HG03521 (cell line): ENCODE results near the gene ANKRD63.

Source experiments
- ATAC-seq: cut with Tn5 transposase; IDR thresholded peaks from one replicate; pipeline ENCODE4 v1.9.1; 2021; ENCODE audit warnings: mild to moderate bottlenecking, moderate library complexity; ENCODE audit not compliant: unreplicated experiment

The ANKRD63 gene

DNA sequence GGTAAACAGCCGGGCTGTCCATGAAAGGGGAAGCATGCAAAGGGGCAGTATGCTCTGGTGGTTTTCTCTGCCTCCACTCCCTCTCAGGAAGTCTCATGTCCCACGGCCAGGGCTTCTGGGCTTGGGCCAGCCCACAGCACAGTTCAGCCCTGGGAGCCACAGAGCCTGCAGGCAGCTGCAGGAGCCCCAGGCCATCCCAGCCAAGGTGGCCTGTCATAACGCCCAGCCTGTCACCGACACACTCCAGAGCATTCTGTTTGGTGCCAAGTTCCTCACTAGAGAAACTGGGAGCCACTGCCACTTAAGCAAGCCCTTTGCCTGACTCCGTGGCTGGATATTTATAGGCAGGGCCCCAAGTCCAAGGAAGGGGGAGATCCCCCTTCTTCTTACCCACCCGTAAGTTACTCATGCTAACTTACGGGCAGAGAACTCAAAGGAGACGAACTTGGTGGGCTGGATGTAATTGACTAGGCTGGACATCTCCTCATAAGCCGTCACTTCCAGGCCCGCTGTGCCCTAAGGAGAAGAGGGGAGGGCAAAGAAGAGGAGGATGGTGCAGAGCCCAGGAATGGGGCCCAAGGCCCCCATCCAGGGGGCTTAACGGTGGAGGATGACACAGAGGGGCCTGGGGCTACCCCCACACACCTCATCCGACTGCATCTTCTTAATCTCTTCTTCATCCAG, 13.2 kb upstream of the ANKRD63 start:
- no peak for ATAC-seq

DNA sequence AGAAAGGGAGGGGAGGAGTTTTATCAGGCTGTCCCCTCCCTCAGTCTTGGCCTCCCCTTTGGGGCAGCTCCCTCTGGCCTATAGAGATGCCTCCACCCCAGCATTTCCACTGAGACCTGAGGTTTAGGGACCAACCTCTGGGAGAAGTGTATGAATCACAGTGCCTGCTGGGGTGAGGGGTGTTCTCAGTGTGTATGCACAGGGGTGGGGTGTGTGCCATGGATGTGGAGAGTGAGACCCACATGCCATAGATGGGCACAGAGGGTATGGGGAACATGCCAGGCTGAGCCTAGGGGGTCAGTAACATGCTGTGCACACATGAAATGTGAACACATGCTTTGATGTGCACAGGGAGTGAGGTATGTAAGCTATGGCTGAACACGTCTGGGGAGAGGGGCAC, 12.4 kb upstream of the ANKRD63 start:
- no peak for ATAC-seq

DNA sequence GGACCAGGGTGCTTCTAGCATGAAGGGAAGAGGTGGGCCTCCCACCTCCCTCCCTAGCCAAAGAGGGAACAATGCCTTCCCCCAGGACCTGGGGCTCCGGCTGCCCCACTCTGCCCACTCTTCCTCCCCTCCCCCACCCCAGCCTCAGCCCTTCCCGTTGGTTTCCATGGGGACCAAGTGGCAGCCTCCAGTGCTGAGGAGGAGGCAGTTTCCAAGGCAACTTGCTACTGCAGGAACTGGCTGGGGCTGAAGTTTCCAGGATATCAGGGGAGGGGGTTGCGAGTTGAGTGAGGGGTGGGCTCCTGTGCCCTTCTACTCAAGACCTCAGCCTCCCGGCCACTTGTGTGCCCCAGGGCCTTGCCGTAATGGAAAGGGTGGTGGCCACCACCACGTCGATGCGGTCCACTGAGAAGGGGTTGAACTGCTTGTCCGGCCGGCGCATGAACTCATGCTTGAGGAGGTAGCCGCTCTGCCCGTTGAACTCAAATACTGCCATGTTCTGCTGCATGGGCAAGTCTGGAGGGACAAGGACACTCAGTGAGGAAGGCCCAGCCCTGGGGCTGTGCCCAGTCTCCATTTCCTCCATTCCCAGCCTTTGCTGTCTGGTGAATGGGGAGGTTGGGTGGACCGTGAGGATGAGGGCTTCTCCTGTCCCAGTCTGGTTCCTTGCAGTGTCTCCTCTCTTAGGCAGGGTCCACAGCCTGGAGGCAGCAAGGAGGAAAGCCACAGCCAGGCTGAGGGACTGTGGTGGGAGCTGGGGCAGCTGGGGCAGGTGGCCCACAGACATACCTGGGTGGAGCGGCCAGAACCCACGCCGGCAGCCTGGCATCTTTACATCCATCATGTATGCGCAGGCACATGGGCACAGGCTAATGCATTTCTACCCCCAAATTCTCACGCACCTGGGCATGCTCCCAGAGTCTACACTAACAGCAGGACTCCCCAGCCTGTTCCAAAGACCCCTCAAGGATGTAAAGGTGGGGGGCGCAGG, 11.3 kb upstream of the ANKRD63 start:
- no peak for ATAC-seq

DNA sequence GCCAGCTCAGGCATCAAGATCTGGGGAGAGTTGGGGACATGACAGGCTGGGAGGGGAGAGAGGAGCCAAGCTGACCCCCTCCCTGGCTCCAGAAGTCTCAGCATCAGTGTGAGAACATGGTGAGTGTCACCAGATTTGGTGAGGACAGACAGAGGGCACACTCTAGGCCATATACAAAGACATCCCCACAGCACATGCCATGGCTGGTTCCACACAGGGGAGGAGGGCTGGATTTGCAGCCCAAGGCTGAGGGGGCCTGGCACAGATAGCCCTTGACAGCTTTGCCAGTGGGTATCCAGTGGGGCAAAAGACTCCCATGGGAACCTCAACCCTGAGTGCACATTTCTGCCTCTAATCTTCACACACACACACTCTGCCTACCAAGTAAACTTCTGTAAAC, 10.1 kb upstream of the ANKRD63 start:
- ATAC-seq, result no peak

- no peak for ATAC-seq
Measured at GRCh38 chr15:40292246-40292645, 9.4 kb upstream of the ANKRD63 start.

DNA sequence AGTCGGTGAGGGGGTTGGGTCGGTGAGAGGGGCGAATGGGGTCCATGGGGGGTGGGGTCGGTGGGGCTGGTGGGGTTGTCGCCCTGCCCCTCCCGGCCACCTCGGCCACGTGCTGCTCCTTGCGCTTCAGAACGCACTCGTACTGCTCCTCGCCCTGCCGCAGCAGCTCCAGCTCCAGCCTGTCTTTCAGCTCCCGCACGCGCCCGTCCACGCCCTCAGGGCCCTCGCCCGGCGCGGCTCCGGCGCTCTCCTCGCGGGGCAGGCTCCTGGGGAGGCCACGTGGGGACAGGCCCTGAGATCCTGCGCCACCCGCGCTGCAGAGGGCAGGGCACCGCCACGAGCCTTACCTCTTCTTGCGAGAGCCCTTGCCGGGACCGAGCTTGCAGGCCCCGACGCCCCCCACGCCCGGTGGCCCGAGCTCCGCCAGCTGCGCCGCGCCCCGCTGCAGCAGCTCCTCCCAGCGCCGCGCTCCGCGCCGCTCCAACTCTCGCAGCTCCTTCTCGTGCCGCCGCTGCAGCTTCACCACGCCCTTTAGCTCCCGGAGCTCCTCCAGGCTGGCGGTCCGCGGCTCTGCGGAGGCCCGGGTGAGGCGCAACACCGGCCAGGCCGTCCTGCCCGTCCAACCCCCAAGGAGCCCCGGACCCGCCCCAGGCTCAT, 8.2 kb upstream of the ANKRD63 start:
- no peak for ATAC-seq

GRCh38 chr15:40290545-40290917, 7.7 kb upstream of the ANKRD63 start:
- no peak for ATAC-seq

DNA sequence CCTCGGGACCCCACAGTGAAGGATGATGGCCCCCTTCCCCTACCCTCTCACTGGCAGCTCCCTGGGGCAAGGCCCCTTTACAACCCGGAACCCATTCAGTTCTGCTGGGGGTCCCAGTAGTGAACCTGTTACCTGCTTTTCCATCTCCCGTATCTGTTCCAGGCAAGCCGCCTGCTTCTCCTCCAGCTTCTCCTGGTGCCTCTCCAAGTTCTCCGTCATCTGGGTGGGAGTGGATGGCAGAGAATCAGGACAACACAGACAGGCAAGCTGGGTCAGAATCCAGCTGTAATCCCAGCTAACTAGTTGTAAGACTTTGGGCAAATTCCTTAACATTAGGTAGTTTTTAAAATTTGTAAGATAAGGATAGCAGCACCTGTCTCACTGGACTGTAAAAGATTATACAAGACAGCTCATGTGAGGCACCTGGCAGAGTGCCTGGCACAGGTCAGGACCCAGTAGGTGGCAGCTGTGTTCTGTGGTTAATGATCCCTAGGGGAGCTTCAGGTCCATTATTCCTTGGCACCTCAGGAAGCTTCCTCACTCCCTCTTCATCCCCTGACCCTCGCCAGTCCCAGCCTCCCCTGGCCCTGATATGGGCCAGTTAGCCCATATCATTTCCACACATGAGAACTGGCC, 6.4 kb upstream of the ANKRD63 start:
- ATAC-seq, result no peak

GRCh38 chr15:40287968-40288367, 5.1 kb upstream of the ANKRD63 start:
- no peak for ATAC-seq

DNA sequence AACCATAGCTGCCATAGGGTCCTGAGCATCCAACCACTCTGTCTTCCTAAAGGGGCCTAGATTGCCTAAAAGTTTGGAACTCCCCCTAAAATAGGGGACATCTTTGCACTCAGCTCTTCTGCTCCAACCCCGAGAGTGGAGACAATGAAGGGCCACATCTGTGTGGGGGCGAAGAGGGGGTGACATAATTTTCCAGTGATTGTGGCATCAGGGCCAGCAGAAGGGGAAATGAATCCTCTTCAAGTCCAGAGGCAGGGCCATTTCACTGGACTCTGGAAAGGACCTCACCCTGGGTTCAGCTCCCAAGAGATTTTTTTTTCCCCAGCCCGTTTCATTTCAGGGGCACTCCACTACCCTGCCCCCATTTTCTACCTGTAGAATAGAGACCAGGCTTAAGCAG, 4.6 kb upstream of the ANKRD63 start:
- no peak for ATAC-seq

DNA sequence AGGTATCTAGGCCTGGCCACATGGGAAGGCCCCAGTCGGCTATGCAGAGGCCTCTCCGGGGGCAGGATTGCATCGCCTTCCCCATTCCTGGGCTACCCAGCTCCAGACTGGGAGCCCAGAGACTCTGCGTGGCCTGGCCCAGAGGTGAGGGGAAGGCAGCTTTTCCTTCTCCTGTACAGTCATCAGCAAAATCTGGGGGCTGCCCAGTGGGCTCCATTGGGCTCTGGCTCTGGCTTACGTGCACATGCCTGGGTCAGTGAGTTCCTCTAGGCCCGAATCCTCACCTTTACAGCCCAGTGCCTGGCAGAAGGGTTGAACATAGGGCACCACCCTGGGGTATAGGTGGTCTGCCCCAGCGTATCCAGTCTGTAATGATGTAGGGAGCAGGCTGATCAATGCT, 3.9 kb upstream of the ANKRD63 start:
- no peak for ATAC-seq

GRCh38 chr15:40286061-40286532, 3.2 kb upstream of the ANKRD63 start:
- no peak for ATAC-seq

DNA sequence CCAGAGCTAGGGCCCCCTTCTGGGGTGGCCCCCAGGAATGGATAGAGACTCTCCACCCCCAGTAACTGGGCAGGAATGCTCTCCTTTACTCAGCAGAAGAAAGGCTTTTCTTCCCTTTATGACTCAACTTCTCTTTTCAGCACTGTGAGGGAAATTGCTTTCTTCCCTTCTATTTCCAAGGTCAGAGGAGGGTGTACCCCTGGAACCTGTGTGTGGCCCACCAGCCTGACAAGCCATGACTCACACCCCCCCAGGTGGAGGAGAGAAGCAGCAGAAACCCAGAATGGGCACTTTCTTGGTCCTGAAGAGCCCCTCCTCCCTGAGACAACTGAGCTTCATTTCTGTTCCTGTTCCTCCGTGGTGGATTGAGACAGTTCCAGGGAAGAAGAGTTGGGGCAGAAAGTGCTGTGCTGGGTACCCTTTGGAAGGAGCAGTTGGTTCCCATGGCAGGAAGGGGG, 2.7 kb upstream of the ANKRD63 start:
- no peak for ATAC-seq

GRCh38 chr15:40285151-40285550, 2.3 kb upstream of the ANKRD63 start:
- no peak for ATAC-seq

DNA sequence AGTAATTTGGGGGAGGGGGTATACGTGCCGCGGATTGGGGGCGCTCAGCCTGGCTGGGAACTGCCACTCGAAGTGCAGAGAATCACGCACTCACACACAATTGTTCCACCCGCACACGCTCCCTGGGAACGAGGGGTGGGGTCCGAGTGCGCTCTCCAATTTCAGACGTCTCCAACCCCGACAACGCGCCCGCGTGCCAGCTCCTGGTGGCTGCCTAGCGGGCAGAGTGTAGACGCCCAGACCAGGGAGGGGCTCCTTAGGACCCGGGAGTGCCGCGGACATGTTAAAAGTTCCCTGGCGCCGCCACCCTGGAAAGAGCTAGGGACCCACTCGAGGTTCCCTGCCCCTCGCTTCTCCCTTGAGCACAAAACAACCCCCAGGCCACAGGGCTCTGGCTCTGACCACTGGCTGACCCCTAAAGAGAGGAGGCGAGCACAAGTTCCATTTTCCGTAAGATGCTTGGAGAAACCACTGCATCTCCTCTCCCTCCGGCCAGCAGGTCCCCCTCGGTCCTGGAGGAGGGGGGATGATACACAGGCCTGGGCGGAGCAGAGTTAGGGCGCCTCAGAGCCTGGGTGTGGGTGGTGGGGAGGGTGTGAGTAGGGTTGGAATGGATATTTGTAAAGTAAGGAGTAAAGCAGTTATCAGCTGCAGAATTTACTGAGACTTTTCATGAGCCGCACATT, 894 bp upstream of the ANKRD63 start:
- ATAC-seq, result no peak

- ATAC-seq, result no peak
Measured at GRCh38 chr15:40282147-40282868, 556 bp downstream of the ANKRD63 start.

GRCh38 chr15:40281801-40282146, 1.1 kb downstream of the ANKRD63 start:
- ATAC-seq, result no peak

DNA sequence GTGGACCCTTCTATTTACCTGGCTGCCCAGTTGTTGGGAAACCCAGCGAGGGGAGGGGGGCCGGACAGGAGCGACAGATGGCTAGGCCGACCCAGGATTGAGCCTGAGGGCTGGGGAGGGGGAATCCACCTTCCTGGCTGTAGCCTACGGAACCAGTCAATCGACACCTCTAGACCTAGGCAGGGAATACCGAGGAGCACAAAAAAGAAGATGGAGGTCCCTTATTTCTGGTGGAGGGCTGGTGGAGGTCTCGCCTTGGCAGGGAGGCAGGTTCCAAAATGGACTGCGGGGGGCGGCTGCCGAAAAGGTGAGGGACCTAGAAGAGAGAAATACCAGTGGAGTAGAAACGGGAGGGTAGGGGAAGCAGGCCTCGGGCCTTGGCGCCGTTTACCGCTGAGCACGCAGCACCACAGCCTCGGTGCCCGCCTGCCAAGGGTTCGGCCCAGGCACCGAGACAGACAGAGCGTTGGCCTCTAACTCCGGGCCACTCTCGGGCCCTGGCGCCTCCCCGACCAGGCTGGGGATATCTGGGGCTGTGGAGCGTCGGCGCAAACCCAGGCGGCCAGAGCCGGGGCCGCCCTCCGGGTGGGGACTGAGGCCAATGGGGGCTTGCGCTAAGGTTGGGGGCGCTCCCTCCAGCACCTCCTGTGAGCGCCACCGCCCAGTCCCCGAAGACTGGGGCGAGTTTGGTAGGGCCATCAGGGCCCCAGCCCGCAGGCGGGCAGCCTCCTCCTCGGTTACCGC, 1.6 kb downstream of the ANKRD63 start:
- ATAC-seq, result no peak
